Activated naive CD4-positive, alpha-beta T cell treated with anti-CD3 and anti-CD28 coated beads, Interleukin-2, amount 50 U/mL, for 16 hours (primary cell): ENCODE measurements around the gene OR13G1.
A peak's percentile ranks its signal among the peaks of the same experiment; 100 is the strongest.
"Not testable (repeated sequence)": the region's sequence is repeated elsewhere in the genome, so short reads cannot be mapped to it uniquely, and the experiment has no call there.

Experiments used
- DNase-seq: peaks from one replicate; pipeline ENCODE4 v3.0.0-alpha.2; 2020

The OR13G1 gene, protein sequence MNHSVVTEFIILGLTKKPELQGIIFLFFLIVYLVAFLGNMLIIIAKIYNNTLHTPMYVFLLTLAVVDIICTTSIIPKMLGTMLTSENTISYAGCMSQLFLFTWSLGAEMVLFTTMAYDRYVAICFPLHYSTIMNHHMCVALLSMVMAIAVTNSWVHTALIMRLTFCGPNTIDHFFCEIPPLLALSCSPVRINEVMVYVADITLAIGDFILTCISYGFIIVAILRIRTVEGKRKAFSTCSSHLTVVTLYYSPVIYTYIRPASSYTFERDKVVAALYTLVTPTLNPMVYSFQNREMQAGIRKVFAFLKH

DNA sequence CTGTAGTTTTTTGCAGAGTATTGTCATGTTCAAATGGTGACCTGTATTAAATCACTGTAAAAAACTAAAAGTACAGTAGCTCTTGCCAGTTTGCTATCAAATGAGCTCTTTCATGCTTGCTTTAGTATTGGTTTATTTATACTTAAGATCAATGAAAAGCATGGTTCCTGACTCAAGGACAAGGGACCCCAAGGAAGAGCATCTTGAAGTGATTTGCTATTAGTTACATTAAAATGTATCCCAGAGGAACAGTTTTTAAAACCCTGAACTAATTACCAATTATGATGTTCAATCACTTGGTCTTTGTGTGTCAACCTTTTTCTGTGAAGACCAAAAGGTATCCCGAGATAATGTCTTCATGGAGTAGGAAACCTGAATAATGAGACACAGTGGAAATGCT, at the start of gene OR13G1:
OR13G1 (minus strand) TSS at position 101 of the 400 bp plus-strand sequence. CDS start 6,698 bp downstream, outside the sequence.
- no peak for DNase-seq

DNA sequence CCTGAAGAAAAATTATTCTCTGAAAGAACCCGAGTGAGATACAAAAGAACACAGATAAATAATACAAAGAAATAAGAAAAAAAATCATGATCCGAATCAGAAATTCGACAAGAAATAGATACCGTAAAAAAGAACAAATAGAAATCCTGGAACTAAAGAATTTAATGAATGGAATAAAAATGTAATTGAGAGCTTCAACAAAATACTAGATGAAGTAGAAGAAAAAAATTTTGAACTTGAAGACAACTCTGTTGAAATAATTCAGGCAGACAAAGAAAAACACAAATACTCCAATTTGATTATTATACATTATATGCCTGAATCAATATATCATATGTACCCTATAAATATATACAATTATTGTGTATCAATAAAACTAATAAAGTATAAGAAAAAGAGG, 41.7 kb upstream of the OR13G1 start:
- DNase-seq = no peak

DNA sequence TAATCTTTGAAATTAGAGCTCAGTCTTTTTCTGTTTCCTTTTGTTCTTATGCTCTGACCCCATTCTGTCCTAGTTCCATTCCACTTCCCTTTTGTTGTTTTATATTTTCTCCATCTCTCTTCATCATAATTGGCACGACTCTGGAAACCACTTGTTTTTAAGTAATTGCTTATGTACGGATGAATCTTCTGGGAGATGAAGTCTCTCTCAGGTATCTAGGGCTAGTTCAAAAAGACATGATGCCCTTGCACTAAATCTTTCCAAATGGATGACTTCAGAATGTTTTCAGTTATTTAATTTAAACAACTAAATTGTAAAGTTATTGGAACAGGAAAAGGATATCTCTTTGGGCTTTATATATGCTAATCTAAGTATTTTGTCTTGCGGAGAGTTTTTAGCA, 37.0 kb upstream of the OR13G1 start, which contains the start of gene OR6F1:
OR6F1 (minus strand) TSS at position 101 of the 400 bp plus-strand sequence. CDS start 3,891 bp downstream, outside the sequence.
- no peak for DNase-seq

DNA sequence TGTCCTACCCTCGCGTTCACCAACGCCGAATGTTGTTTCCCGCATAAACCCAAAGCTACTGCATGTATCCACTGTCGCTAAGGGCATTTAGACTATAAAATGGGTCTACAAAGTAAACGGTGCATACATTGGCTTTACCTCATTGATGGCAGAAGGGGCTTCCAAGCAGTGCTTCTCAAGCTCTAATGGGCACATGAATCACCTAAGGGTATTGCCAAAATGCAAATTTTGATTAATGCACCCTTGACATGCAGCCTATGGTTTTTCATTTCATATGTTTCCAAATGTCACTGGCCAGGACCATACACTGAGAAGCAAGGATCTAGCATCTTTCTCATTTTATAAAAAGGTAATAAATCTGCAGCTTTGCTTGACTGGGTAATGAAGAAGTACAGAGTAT, 34.2 kb upstream of the OR13G1 start:
- no peak for DNase-seq

DNA sequence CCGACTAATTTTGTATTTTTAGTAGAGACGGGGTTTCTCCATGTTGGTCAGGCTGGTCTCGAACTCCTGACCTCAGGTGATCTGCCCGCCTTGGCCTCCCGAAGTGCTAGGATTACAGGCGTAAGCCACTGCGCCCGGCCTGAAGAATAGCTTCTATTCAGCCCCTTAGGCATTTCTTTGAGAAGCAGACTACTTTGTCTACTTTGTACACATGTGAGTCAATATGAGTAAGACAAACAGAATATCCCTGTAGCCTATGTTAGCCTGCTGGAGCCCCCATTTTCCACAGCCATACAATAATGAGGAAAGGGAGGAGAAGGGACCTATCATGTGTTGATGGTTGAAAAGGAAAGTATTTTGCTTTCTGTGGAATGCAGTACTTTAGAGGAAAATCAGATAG, 31.1 kb upstream of the OR13G1 start:
- DNase-seq = not testable (repeated sequence)

DNA sequence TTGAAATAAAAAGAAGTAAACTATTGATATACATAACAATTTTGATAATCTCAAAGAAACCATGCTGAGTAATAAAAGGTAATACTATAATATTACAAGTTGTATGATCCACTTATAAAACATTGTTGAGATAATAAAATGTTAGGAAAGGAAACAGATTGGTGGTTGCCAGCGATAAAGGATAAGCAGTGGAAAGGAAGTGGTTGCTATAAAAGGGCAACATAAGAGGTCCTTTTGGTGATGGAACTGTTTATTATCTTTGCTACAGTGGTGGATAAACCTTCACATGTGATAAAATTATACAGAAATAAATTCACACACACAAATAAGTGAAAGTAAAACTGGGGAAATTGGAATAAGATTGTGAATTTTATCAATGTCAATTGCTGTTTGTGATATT, 21.8 kb upstream of the OR13G1 start:
- DNase-seq = no peak

DNA sequence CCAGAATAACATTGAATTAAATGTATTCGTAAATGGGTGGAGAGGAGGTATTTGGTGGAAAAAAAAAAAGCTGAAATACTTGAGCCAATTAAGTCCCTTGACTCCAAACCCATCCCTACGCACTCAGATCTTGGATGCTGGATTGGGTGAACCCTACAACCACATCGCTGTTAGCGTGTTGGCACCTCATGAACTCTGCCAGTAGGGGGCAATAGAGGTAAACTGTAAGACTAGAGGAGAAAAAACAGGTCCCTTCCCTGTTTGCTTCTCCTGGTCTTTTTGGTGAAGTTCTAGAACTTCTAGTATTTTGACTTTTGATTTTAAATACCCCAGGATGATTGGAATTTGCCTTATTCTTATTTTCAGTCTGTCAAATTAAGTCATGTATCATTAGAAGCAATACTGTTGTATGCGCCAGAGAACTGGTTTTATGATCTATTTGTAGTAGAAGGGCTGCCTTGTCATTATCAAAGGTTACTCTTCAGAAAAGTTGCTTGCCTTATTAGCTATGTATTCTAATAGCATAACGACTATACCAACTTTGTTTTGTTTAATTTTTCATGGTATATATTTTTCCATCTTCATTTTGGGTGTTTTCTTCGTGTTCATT, 1.9 kb upstream of the OR13G1 start:
- DNase-seq = peak; percentile 23

DNA sequence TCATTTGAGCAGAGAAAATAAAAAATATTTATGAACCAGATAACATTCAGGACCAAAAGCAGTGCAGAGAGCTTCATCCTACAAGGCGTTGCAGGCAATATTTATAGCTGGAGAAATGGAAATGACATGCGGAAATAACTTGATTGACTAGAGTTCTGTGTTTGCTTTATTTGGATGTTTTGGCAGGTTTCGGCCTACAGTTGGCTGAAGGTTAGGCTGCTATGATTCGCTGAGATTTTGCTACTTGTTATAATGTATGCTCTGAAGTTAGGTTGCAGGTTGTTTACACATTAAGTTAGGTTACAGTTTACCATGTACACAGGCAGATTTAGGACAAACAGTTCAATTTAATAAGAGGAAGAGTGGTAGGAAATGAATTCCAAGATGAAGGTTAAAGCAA, 632 bp upstream of the OR13G1 start:
- no peak for DNase-seq

DNA sequence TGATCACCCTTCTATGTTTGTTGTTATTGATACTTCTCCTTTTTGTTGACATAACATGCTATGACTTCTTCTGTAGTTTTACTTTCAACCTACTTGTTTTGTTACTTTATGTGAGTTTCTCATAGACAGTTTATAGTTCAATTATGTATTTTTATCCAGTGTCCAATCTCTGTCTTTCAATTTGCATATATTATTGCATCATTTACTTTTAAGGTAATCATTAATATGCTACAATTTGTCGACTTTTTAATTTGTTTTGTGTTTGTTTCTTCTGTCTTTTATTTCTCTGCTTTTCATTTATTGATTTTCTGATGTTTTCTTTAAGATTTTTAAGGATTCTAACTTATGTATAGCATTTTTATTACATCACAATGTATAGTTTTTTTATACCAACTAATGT, 10.3 kb downstream of the OR13G1 start:
- DNase-seq = no peak

DNA sequence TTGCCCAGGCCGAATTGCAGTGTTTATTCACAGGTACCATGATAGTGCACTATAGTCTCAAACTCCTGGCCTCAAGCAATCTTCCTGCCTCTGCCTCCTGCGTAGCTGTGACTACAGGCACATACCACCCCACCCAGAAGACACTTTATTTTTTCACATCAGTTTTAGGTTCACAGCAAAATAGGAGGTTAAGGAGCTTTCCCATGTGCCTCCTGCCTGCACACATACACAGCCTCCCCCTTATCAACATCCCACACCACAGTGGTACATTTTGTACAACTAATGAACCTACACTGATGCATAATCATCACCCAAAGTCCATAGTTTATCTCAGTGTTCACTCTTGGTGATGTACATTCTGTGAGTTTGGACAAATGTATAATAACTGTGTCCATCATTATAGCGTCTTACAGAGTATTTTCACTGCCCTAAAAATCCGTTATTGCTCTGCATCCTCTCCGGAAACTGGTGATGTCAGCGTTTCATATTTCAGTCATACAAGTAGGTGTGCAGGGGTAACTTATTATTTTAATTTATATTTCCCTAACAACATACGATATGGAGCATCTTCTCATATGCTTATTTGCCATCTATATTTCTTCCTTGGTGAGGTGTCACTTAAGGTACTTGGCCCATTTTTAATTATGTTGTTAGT, 23.2 kb downstream of the OR13G1 start:
- DNase-seq = no peak

DNA sequence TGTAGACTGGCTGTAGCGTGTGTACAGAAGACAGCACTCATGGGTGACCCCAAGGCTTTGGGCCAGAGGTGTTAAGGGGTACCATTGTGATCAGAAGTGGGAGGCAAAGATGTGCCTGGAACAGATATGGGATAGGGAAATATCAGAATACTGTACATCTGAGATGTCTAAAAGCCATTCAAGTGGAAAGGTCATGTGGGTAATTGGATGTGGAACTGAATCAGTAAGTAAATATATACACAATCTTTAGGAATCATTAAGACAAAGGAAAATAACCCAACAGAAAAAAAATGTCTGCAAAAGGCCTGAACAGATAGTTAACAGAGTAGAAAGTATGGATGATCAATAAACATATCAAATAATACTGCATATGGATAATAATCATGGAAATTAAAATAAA, 26.5 kb downstream of the OR13G1 start:
- no peak for DNase-seq

DNA sequence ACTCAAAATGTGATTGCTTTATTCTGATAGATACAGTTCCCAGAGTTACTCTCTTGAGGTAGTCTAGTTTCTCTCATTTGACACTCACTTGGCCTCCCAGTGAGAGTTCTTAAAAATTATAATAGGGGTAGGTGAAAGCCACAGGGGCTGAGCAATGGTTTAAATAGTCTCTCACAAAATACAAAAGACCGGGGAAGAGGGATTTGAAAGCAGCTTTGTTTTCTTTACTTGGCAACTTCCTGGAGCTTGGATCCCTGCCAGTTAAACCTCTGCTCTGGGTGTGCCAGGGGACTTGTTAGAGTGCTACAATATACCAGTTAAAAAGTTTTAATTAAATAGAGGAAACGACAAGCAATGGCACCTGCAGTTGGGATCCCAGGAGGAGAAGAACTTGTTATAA, 31.7 kb downstream of the OR13G1 start:
- DNase-seq = no peak

DNA sequence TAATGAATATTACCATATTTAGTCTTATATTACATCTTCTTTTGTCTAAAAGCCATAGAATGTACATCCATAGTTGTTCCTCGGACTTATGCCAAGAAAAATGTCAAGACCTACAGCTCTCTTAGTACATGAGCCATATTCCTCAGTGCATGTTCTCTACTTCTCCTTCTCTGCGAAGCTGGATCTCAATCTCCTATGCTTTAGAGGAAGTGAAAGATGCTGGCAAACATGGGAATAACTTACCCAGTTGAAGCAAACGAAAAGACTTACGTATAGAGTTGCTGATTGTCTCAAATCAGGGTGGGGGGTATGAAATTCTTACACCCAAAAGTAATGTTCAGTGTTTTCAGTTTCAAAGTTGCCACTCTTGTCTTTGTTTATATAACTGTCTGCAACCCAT, 32.7 kb downstream of the OR13G1 start:
- DNase-seq = no peak

DNA sequence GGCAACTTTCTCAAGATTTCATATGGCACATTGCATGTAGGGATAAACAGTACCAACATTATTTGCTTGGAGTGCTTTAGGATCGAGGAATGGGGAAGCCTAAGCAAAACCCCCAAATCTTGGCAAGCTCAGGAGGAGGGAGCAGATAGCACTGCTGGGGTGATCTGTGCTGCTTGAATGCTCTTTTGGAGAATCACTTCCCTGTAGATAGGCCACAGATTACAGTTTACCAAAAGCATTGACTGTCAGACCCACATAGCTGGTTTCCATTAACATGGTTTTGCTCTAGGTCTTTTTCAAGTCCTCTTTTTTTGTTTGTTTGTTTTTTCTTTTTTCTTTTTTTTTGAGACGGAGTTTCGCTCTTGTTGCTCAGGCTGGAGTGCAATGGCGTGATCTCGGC, 36.8 kb downstream of the OR13G1 start:
- no peak for DNase-seq

DNA sequence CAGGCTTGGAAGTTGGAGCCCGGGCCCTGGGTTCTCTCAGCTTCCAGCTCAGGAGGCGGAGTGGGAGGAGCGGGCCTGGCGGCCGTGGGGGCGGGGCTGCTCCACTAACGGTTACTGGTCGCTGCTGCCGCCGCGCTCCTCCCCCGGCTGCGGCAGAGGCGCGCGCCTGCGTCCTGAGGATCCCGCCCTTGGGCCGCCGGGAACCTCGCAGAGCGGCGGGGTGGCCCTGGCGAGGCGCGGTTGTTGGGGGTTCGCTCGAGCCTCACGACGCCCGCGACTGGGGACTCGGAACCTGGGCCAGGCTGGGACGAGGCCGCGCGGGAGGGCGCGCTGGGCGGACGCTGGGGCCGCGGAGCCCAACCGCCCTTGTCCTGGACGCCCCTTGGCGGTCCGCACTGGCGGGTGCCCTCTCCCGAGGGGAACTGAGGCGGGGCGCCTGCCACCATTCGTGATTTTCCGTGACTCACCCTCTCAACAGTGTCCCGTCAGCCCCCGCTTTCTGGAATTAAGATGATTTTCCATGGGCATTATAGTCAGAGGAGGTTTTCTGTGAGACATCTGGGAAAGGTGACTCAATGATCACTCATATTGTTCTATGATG, 40.1 kb downstream of the OR13G1 start:
- peak; percentile 23 for DNase-seq

DNA sequence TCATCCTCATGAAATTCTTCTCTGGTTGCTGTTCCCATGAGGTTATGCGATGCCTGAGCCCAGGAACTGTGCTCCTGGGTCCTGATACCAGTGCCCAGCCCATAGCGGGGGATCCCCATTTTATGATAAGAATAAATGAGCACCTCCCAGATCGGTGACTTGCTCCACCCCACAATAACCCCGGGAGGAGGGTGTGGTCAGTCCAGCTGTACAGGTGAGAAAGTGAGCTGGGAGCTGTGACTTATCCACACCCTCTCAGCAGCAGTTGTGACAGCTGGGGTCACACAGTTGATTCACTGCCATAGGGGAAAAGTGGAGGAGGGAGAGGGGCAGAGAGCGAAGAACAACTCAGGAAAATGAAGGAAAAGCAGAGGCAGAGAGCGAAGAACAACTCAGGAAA, 40.8 kb downstream of the OR13G1 start:
- no peak for DNase-seq

DNA sequence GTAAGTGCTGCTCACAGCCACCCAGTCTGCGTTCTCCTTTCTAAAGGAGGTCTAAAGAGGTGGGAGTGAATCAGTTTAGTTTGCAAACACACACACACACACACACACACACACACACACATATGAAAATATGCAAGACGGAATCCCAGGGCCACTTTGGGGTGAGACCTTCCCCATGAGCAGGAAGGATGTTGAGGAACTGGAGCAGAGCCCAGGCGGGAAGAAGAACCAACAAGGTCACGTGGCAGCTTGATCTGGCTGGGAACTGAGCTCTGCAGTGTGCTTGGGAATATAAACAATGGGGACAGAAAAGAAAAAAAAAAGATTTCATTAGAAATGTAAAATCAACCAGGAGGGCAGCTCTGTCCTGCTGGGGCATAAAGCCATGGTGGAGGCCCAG, 41.5 kb downstream of the OR13G1 start:
- no peak for DNase-seq

DNA sequence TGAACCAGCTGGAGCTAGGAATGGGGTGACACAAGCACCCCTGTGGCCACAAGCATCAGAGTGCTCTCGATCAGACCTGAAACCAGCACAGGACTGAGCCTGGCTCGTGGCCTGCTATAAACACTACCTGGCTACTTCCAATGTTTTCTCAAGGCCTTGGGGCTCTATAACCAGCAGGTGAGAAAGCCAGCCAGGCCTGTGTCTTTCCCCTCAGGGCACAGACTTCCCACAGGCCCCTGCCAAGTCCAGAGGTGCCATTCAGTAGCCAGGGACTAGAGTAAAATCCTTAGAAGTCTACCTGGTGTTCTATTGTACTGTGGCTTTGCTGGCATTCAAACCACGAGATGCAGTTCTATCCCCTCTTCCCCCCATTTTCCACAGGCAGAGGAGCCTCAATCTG, 51.6 kb downstream of the OR13G1 start:
- DNase-seq = no peak
